Erythroblast (primary cell): ENCODE data around the gene CPLANE2.
A peak's percentile ranks its signal among the peaks of the same experiment; 100 is the strongest.
"Not testable (repeated sequence)": the region's sequence is repeated elsewhere in the genome, so short reads cannot be mapped to it uniquely, and the experiment has no call there.

Experiments used
- DNase-seq, 2 experiments: peaks; one replicate each; lab custom pipeline; 2025; lab: John Stamatoyannopoulos, UW
- GATA1 ChIP-seq: IDR thresholded peaks from 2 replicates; pipeline ENCODE4 v1.6.1; 2011; ENCODE audit warnings: low read depth, mild to moderate bottlenecking, control low read depth, low read length, moderate library complexity
- POLR2A ChIP-seq: IDR thresholded peaks from 2 replicates; pipeline ENCODE4 v1.6.1; 2011; ENCODE audit warnings: mild to moderate bottlenecking, low read length

CPLANE2 gene

DNA sequence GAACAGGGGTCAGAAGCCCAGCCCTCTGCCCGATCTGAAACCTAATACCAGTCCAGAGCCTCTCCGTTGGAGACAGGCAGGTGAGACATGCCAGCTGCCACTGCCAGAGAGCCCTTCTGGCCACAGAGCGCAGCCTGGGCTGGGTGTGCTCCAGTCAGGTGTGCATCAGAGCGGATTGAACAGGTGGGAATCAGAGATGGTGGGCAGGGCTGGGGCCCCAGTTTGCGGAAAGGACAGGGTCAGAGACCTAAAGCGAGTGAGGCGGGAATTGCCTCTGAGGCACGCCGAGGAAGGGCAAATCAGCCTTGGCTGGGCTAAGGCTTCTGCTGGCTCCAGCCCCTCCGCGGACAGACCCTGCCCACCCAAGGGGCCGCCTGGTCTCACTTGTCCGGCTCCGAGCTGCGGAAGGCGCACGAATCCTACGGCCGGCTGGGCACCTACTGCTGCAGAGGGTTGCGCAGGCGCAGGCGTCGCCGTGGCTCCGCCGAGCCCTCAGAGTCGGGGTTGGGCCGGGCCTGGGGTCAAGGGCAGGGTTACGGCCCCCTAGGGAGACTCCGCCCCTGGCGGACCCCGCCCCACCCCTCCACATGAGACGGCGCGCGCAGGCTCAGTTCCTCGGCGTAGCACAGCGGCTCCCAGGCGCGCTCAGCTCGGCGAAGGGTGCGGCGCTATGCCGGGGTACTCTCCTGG, 10.3 kb downstream of the CPLANE2 start:
- DNase-seq: peak; percentile 81 to 85
- no peak for TF ChIP-seq POLR2A
- no peak for TF ChIP-seq GATA1

- TF ChIP-seq GATA1 (no peak), POLR2A (no peak)
- no peak for DNase-seq
Observed at GRCh38 chr1:16226129-16226489, 10.9 kb downstream of the CPLANE2 start.

GRCh38 chr1:16224472-16224871, 12.5 kb downstream of the CPLANE2 start:
- TF ChIP-seq GATA1 (no peak), POLR2A (no peak)
- no peak for DNase-seq

DNA sequence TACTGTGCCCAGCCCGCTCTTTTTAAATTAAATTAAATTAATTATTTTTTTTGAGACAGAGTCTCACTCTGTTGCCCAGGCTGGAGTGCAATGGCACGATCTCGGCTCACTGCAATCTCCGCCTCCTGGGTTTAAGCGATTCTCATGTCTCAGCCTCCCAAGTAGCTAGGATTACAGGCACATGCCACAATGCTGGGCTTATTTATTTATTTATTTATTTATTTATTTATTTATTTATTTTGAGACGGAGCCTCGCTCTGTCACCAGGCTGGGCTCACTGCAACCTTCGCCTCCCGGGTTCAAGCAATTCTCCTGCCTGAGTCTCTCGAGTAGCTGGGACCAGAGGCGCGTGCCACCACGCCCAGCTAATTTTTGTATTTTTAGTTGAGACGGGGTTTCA, 14.3 kb downstream of the CPLANE2 start:
- DNase-seq: not testable (repeated sequence)

DNA sequence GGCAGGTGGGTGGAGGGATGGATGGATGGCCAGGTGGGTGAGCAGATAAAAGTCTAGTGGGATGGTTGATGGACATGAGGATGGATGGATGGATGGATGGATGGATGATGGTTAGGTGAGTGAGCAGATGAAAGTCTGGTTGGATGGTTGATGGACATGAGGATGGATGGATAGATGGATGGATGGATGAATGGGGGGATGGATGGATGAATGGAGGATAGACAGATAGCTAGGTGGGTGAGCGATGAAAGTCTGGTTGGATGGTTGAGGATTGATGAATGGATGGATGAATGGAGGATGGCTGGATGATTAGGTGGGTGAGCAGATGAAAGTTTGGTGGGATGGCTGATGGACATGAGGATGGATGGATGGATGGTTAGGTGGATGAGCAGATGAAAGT, 15.5 kb downstream of the CPLANE2 start:
- DNase-seq: no peak

DNA sequence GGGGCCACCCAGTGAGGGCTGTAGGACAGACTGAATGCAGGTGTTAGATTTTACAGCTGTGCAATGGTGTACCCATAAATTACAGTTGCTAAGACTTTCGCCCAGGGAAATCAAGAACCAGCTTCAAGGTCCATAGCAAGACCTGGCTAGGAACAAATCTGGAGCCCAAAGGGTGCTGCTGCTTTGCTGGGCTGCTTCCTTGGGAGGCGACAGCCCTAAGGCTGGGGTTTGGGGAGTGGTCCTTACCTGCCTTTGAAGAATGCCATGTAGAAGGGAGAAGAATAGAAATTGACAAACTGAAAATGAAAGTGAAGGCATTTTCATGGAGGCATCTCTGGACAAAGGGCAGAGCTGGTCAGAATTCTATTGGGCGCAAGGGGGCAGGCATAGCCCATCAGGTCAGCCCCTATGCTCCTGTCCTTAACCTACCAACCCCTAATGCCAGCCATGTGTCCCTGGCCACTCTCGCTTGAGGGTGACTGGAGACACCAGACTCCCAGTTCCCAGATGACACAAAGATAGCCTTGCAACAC, 16.9 kb downstream of the CPLANE2 start:
- DNase-seq: no peak
- TF ChIP-seq GATA1: no peak

More for the DNA sequence above, 15.5 kb downstream of the CPLANE2 start:
- TF ChIP-seq GATA1 (no peak), POLR2A (no peak)

DNA sequence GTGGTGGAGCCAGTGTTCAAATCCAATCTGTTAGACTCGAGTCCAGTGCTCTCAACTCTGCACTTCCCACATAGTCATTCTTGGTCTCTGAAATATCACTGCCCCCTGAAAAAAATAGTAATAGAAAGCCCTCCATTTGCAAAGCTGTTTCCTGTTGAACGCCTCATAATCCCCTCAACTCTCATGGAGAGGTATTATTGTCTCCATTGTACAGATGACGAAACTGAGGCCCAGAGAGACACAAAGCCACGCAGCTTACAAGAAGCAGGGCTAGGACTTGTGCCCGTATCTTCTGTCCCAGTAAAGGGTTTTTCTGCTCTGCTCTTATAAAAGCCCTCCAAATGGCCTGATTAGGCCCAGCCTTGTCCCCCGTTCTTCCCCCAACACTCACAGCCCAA, 18.3 kb downstream of the CPLANE2 start:
- no peak for DNase-seq
- TF ChIP-seq POLR2A (no peak), GATA1 (no peak)

DNA sequence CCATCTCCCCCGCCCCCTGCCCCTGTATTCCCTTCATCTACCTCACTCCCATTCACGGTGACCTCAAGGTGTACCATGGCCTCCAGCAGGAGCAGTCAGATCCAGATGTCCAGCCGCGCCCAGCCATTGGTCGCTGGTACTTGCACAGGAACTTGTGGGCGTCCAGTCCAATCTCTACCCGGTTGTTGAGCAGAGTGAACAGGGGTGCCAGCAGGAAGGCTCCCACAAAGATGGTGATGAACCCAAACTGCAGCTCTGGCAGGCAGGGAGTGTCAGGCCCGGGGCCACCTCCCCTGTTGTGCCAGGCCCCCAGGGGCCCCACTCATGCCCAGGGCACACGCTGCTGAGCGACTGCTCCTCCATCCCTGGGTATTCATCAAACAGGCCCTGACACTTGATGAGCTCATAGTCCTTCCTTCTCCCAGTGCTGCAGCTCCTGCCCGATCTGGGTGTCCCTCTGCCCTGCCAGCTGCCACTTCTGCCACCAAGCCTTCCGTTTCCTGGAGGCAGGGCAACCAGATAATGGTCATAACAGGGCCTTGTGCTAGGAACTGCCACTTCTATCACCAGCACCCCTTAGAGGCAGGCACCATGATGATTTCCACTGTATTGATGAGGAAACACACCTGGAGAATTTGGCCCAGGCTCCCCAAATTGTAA, 18.8 kb downstream of the CPLANE2 start:
- no peak for DNase-seq
- TF ChIP-seq POLR2A (no peak), GATA1 (no peak)

GRCh38 chr1:16217061-16217785, 19.8 kb downstream of the CPLANE2 start:
- TF ChIP-seq POLR2A (peak; percentile 47), GATA1 (no peak)
- DNase-seq: peak; percentile 98 to 99

DNA sequence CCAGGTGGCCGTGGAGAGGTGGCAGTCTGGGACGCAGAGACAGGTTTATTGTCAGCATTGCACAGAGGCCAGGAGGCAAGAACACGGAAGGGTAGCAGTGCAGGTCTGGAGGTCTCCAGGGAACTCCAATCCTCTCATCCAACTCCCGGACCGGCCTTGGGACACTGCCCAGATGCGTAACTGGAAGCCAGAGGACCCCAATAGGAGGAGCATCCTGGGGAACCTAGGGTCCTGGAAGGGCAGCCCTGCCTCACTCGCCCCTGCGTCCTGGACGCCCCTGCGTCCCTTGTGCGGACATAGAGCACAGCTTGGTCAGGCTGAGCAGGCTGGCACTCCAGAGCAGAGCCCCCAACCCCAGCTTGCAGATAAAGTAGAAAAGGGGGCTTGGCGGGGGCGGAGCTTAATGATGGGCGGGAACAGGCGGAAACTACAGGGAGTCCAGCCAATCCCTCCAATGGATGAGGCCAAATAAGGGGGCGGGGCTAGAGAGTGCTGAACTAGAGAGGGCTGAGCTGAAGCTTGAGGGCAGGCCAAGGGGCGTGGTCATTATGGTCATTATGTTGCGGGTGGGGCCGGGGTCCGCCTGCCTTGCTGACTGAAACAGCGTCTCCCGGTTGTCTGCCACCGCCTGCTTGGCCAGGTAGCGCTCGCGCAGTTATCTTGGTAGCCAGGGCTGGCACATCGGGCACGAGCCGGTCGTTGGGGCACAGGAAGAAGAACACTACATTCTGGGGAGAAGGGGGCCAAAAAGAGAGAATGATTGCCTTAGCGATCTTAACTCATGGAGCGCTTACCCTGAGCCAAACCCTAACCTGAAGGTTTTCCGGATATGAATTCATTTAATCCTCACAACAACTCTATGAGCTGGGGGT, 20.9 kb downstream of the CPLANE2 start:
- peak; percentile 86 to 90 for DNase-seq
- peak; percentile 50 for TF ChIP-seq POLR2A
- TF ChIP-seq GATA1: no peak

GRCh38 chr1:16215240-16215639, 21.7 kb downstream of the CPLANE2 start:
- not testable (repeated sequence) for DNase-seq

GRCh38 chr1:16213544-16213943, 23.4 kb downstream of the CPLANE2 start:
- DNase-seq: not testable (repeated sequence)

DNA sequence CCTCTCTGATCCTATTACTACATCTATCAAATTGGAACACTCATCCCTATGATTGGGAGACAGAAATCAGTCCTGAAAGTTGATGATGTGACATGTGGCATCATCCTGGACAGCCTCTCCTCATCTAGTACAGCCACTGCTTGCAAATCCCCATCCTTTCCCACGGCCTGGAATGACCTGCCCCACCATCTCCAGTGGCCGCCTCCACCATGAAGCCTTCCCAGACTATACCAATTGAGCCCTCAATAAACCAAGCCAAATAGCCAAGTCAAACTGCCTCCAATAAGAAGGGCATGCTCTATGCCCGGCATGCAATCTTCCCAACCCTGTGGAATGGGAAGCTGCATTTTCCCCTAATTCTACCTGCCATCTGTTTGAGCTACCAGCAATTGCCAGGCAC, 24.0 kb downstream of the CPLANE2 start:
- no peak for DNase-seq

More for the DNA sequence above, 24.0 kb downstream of the CPLANE2 start:
- no peak for TF ChIP-seq GATA1
- no peak for TF ChIP-seq POLR2A
